ENCODE data around the gene ECM2. TPM values are rescaled to one million over a fixed set of nuclear protein-coding genes. Genes with fewer than 3 reads are reported as not detected.

Gene ECM2
- total and polyA plus RNA-seq, 2 of the 13 experiments (the other 11 are each of a cell fraction or from before 2014, with no cell fraction given), result 0.37 TPM; not detected in 1

DNA sequence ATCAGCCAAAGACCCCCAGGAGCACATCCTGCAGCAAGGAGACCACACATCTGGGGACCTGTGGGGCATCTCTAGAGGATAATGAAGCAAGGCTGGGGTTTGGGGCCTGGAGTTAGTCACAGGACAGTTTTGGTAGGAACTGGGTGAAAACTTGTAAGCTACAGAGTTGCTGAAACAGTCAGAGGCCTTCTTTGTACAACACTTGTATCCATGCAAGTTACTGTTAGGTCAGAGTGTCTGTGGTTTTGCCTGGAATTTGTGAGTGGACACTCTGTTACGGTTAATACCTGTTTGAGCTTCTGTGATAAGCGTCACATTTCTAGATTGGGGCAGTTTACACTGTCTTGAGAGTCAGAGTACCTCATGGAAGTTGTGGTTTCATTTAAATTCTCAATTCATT is 30.9 kb downstream of the ECM2 start:
- no peaks in the 10 kb centered on the region for H4K20me1 ChIP-seq (ENCODE audit: insufficient read depth, low read length)
- H3K36me3 ChIP-seq (replicated peaks in 1 of 2; ENCODE audit: control insufficient read depth in 1 of 2, insufficient read depth in 2 of 2, low read length in 2 of 2), result no peaks in the 10 kb centered on the region
- no peak overlapping the region for H3K4me3 ChIP-seq (replicated peaks in 1 of 3; ENCODE audit: insufficient read depth in 1 of 3, low read depth in 2 of 3, low read length in 3 of 3)
- intact Hi-C loops (cut with micrococcal nuclease; ENCODE audit: unreplicated experiment) (no loop called here), in situ Hi-C loops (cut with HindIII; ENCODE audit: extremely low pct_ligation_motif_present, low pct_unique_long_range_greater_than_20kb) (loop anchor here (5.0 kb wide), 1 partner anchor 127 kb away; no protein-coding TSS in a partner anchor)
- no peak for FAIRE-seq
- H3K27me3 ChIP-seq (ENCODE audit: control insufficient read depth in 1 of 2, insufficient read depth in 2 of 2, low read length in 2 of 2), result no peaks in the 10 kb centered on the region
- no peak for TF ChIP-seq SRY (CRISPR knock-in tag; IDR thresholded peaks at IDR 0.05)
- TF ChIP-seq SIX4 (CRISPR knock-in tag; IDR thresholded peaks at IDR 0.05), result no peak
- TF ChIP-seq CCDC6 (CRISPR knock-in tag; IDR thresholded peaks at IDR 0.05), result no peak
- TF ChIP-seq, protein P1, sequence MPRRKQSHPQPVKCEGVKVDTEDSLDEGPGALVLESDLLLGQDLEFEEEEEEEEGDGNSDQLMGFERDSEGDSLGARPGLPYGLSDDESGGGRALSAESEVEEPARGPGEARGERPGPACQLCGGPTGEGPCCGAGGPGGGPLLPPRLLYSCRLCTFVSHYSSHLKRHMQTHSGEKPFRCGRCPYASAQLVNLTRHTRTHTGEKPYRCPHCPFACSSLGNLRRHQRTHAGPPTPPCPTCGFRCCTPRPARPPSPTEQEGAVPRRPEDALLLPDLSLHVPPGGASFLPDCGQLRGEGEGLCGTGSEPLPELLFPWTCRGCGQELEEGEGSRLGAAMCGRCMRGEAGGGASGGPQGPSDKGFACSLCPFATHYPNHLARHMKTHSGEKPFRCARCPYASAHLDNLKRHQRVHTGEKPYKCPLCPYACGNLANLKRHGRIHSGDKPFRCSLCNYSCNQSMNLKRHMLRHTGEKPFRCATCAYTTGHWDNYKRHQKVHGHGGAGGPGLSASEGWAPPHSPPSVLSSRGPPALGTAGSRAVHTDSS (CRISPR knock-in tag; conservative IDR thresholded peaks at IDR 0.05), result no peak
- TF ChIP-seq TBX2 (CRISPR knock-in tag; IDR thresholded peaks at IDR 0.05; ENCODE audit: borderline replicate concordance), result no peak
- no peak for TF ChIP-seq FOXK1 (CRISPR knock-in tag; IDR thresholded peaks at IDR 0.05; ENCODE audit: borderline replicate concordance, low read depth)
- no peak for TF ChIP-seq ZNF558 (CRISPR knock-in tag; IDR thresholded peaks at IDR 0.05; ENCODE audit: borderline replicate concordance)
- no peak for TF ChIP-seq MXD4 (CRISPR knock-in tag; IDR thresholded peaks at IDR 0.05)
- TF ChIP-seq ZNF280D (CRISPR knock-in tag; IDR thresholded peaks at IDR 0.05), result no peak
- no peak for TF ChIP-seq ZNF614 (CRISPR knock-in tag; IDR thresholded peaks at IDR 0.05; ENCODE audit: borderline replicate concordance)
- TF ChIP-seq HMGXB4 (CRISPR knock-in tag; IDR thresholded peaks at IDR 0.05; ENCODE audit: borderline replicate concordance in 1 of 2, low read depth in 1 of 2), result no peak
- no peak for TF ChIP-seq YEATS2 (CRISPR knock-in tag; IDR thresholded peaks at IDR 0.05; ENCODE audit: borderline replicate concordance)
- no peak overlapping the region for H3K27ac ChIP-seq (ENCODE audit: extremely low read length, insufficient read depth, low read length)
- 100% methylated on average over 2 of the region's 2 CpGs for WGBS (ENCODE audit: low lambda C conversion rate)
- H3K4me2 ChIP-seq (ENCODE audit: low read depth, low read length), result no peak overlapping the region
- DNase-seq (ENCODE audit: low spot score), result no peak
- H3K79me2 ChIP-seq (ENCODE audit: insufficient read depth, low read length), result no peaks in the 10 kb centered on the region
- H3K9me3 ChIP-seq (ENCODE audit: low read length), result no peaks in the 10 kb centered on the region
- H3K9ac ChIP-seq (ENCODE audit: insufficient read depth, low read depth, low read length), result no peak overlapping the region
- no peak for ATAC-seq
- POLR2A ChIA-PET, result no interaction called here
- no peak overlapping the region for H2AFZ ChIP-seq (ENCODE audit: low read length)
- no peaks in the 10 kb centered on the region for H3K4me1 ChIP-seq (ENCODE audit: insufficient read depth, low read length)
- BruUV-seq (replicated peaks), result no TSS peak
- CTCF ChIA-PET (ENCODE audit: low intra/inter-chr PET ratio, low total read pairs), result no interaction called here

Measured in HepG2 (cell line).